Sigmoid colon (tissue), 4 donors: ENCODE data around the gene GAL3ST2.

ENCODE experiments used
- EP300 ChIP-seq, 4 donors: sonication (generic); formaldehyde crosslinking; IDR thresholded peaks; one replicate each; pipeline ENCODE4 v1.6.1; 2017; ENCODE audit warnings: antibody characterized with exemption in 4 of 4
- POLR2AphosphoS5 ChIP-seq, 4 donors: sonication (generic); formaldehyde crosslinking; IDR thresholded peaks; one replicate each; pipeline ENCODE4 v1.6.1; 2017; ENCODE audit warnings: antibody characterized with exemption in 4 of 4
- TF ChIP-seq, protein P1 (sequence below), 4 experiments: fragments of 450-650 bp in 3 of 4; fragments of 200-600 bp in 1 of 4; IDR thresholded peaks; one replicate each; pipeline ENCODE4 v1.5.1; 2016 to 2019; ENCODE audit warnings: antibody characterized with exemption in 4 of 4, mild to moderate bottlenecking in 3 of 4, moderate library complexity in 2 of 4

- TF ChIP-seq, protein P1, sequence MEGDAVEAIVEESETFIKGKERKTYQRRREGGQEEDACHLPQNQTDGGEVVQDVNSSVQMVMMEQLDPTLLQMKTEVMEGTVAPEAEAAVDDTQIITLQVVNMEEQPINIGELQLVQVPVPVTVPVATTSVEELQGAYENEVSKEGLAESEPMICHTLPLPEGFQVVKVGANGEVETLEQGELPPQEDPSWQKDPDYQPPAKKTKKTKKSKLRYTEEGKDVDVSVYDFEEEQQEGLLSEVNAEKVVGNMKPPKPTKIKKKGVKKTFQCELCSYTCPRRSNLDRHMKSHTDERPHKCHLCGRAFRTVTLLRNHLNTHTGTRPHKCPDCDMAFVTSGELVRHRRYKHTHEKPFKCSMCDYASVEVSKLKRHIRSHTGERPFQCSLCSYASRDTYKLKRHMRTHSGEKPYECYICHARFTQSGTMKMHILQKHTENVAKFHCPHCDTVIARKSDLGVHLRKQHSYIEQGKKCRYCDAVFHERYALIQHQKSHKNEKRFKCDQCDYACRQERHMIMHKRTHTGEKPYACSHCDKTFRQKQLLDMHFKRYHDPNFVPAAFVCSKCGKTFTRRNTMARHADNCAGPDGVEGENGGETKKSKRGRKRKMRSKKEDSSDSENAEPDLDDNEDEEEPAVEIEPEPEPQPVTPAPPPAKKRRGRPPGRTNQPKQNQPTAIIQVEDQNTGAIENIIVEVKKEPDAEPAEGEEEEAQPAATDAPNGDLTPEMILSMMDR (IDR thresholded peaks at IDR 0.05): no peak
- TF ChIP-seq POLR2AphosphoS5 (IDR thresholded peaks at IDR 0.05): peak in 2 of 4 donors; percentile 48 to 52
- no peak for TF ChIP-seq EP300 (IDR thresholded peaks at IDR 0.05)
Measured at GRCh38 chr2:241844066-241844728, 67.6 kb downstream of the GAL3ST2 start.
